ENCODE data around the gene YIPF5.
A peak's percentile ranks its signal among the peaks of the same experiment; 100 is the strongest.

The YIPF5 gene

GRCh38 chr5:144173766-144174165, 3.3 kb upstream of the YIPF5 start:
- no peak for DNase-seq

- no peak for DNase-seq
Measured at GRCh38 chr5:144169904-144170275, 569 bp downstream of the YIPF5 start.

- no peak for DNase-seq
Measured at GRCh38 chr5:144167998-144168397, 2.5 kb downstream of the YIPF5 start.

GRCh38 chr5:144166696-144167095, 3.8 kb downstream of the YIPF5 start:
- DNase-seq: no peak

- DNase-seq: no peak
Measured at GRCh38 chr5:144162686-144163085, 7.8 kb downstream of the YIPF5 start.

- DNase-seq: no peak
Measured at GRCh38 chr5:144156767-144157171, 13.7 kb downstream of the YIPF5 start.

- no peak for DNase-seq
Measured at GRCh38 chr5:144151026-144151425, 19.4 kb downstream of the YIPF5 start.

- DNase-seq: peak; percentile 83
Measured at GRCh38 chr5:144144956-144145751, 25.3 kb downstream of the YIPF5 start.

GRCh38 chr5:144143625-144144024, 26.8 kb downstream of the YIPF5 start:
- no peak for DNase-seq

GRCh38 chr5:144142824-144143162, 27.7 kb downstream of the YIPF5 start:
- no peak for DNase-seq

- peak; percentile 21 for DNase-seq
Measured at GRCh38 chr5:144142139-144142823, 28.2 kb downstream of the YIPF5 start.

- no peak for DNase-seq
Measured at GRCh38 chr5:144141585-144141984, 28.9 kb downstream of the YIPF5 start.

GRCh38 chr5:144139586-144139985, 30.9 kb downstream of the YIPF5 start:
- DNase-seq: no peak

- no peak for DNase-seq
Measured at GRCh38 chr5:144135113-144135762, 35.2 kb downstream of the YIPF5 start.

GRCh38 chr5:144134194-144134826, 36.1 kb downstream of the YIPF5 start:
- DNase-seq: no peak

- no peak for DNase-seq
Measured at GRCh38 chr5:144133050-144133633, 37.3 kb downstream of the YIPF5 start.

- no peak for DNase-seq
Measured at GRCh38 chr5:144131261-144131660, 39.2 kb downstream of the YIPF5 start.

- DNase-seq: no peak
Measured at GRCh38 chr5:144130306-144130705, 40.2 kb downstream of the YIPF5 start.

- no peak for DNase-seq
Measured at GRCh38 chr5:144128844-144129243, 41.6 kb downstream of the YIPF5 start.

GRCh38 chr5:144126707-144127106, 43.8 kb downstream of the YIPF5 start:
- DNase-seq: no peak

GRCh38 chr5:144125163-144125726, 45.2 kb downstream of the YIPF5 start:
- no peak for DNase-seq

- no peak for DNase-seq
Measured at GRCh38 chr5:144122641-144123040, 47.8 kb downstream of the YIPF5 start.

GRCh38 chr5:144122081-144122480, 48.4 kb downstream of the YIPF5 start:
- DNase-seq: no peak
